GM23248 (cell line): ENCODE data around the gene TEDDM1. TPM values are rescaled to one million over a fixed set of nuclear protein-coding genes. Genes with fewer than 3 reads are reported as not detected.

Experiments
- DNase-seq: peaks from one replicate; pipeline ENCODE4 v3.0.0-alpha.2; 2015
- H2AFZ ChIP-seq: fragments of 200-600 bp; sonication (generic); 2 replicates; pipeline ENCODE4 v1.6.1; 2016; ENCODE audit warnings: antibody characterized with exemption
- H3F3A ChIP-seq: fragments of 200-600 bp; sonication (generic); 2 replicates; pipeline ENCODE4 v1.6.1; 2016; ENCODE audit warnings: mild to moderate bottlenecking, antibody characterized with exemption, mixed run types; ENCODE audit not compliant: insufficient read depth
- H3K27ac ChIP-seq: fragments of 200-600 bp; sonication (generic); 2 replicates; pipeline ENCODE4 v1.5.1; 2016; ENCODE audit warnings: mild to moderate bottlenecking
- H3K27me3 ChIP-seq: fragments of 200-600 bp; sonication (generic); replicated peaks from 2 replicates; pipeline ENCODE4 v1.6.1; 2016; ENCODE audit warnings: mild to moderate bottlenecking; ENCODE audit not compliant: insufficient read depth
- H3K36me3 ChIP-seq: fragments of 200-600 bp; sonication (generic); 2 replicates; pipeline ENCODE4 v1.6.1; 2016; ENCODE audit warnings: low read depth, mild to moderate bottlenecking
- H3K4me1 ChIP-seq: fragments of 200-600 bp; sonication (generic); 2 replicates; pipeline ENCODE4 v1.6.1; 2016; ENCODE audit warnings: mild to moderate bottlenecking; ENCODE audit not compliant: insufficient read depth
- H3K4me2 ChIP-seq: fragments of 200-600 bp; sonication (generic); one replicate; pipeline ENCODE4 v1.6.1; 2016; ENCODE audit warnings: mild to moderate bottlenecking; ENCODE audit not compliant: unreplicated experiment
- H3K4me3 ChIP-seq: fragments of 200-600 bp; sonication (generic); 2 replicates; pipeline ENCODE4 v1.5.1; 2016; ENCODE audit warnings: mild to moderate bottlenecking
- H3K79me2 ChIP-seq: fragments of 200-600 bp; sonication (generic); 2 replicates; pipeline ENCODE4 v1.6.1; 2016; ENCODE audit warnings: mild to moderate bottlenecking; ENCODE audit not compliant: insufficient read depth
- H3K9ac ChIP-seq: fragments of 200-600 bp; sonication (generic); 2 replicates; pipeline ENCODE4 v1.6.1; 2016; ENCODE audit warnings: mild to moderate bottlenecking
- H3K9me2 ChIP-seq: fragments of 200-600 bp; sonication (generic); 2 replicates; pipeline ENCODE4 v1.6.1; 2016; ENCODE audit warnings: mixed run types, mild to moderate bottlenecking, moderate library complexity; ENCODE audit not compliant: insufficient read depth
- H3K9me3 ChIP-seq: fragments of 200-600 bp; sonication (generic); one replicate; pipeline ENCODE4 v1.6.1; 2017; ENCODE audit warnings: low read depth
- H4K20me1 ChIP-seq: fragments of 200-600 bp; sonication (generic); 2 replicates; pipeline ENCODE4 v1.6.0; 2016; ENCODE audit not compliant: insufficient read depth
- EZH2 ChIP-seq: fragments of 200-600 bp; sonication (generic); IDR thresholded peaks from 2 replicates; pipeline ENCODE4 v1.6.1; 2018; ENCODE audit warnings: antibody characterized with exemption, mild to moderate bottlenecking; ENCODE audit not compliant: insufficient read depth, poor library complexity, severe bottlenecking
- EZH2phosphoT487 ChIP-seq: fragments of 200-600 bp; sonication (generic); IDR thresholded peaks from 2 replicates; pipeline ENCODE4 v1.6.1; 2018; ENCODE audit warnings: antibody characterized with exemption, moderate library complexity, mild to moderate bottlenecking, low read depth; ENCODE audit not compliant: insufficient read depth
- WGBS, 2 experiments: methylation state at CpG; one replicate each; pipeline ENCODE4 v1.1.6; 2015 to 2017; ENCODE audit warnings: low lambda C conversion rate in 2 of 2, low coverage in 1 of 2; ENCODE audit errors: missing lambda C conversion rate in 2 of 2; 5-methylcytosine and 5-hydroxymethylcytosine counted together
- in situ Hi-C: fragments of 300-500 bp; cut with MboI; formaldehyde crosslinking; loops from 2 replicates; pipeline ENCODE4 v1.15.0; 2020
- polyA plus RNA-seq: library from polyadenylated mRNA; unstranded; fragments of >200 nt; fragmentation: Nextera tagmentation; extraction: Ambion mirVana; gene quantifications from 2 replicates; pipeline ENCODE4 v1.2.1, GENCODE V29; 2016
- total RNA-seq: library from RNA; depleted of rRNA; stranded (reverse); fragments of >200 nt; shearing (Covaris generic); gene quantifications from 2 replicates; pipeline ENCODE4 v1.2.3, GENCODE V29; 2014

Gene TEDDM1
- total and polyA plus RNA-seq, 2 experiments from 2014 or later: not detected

- H3K27ac ChIP-seq: no peak overlapping the region
- H2AFZ ChIP-seq: no peak overlapping the region
- H3K36me3 ChIP-seq: no peaks in the 10 kb centered on the region
- no peak for DNase-seq
- no peaks in the 10 kb centered on the region for H3K27me3 ChIP-seq
- H3K4me1 ChIP-seq: no peaks in the 10 kb centered on the region
- WGBS, 2 experiments: 52 to 67% methylated on average over 1 of the region's 1 CpG
- no peaks in the 10 kb centered on the region for H3K9me3 ChIP-seq
- no peak overlapping the region for H3K9ac ChIP-seq
- TF ChIP-seq EZH2phosphoT487 (no peak), EZH2 (no peak)
- H4K20me1 ChIP-seq: no peaks in the 10 kb centered on the region
- H3F3A ChIP-seq: no peaks in the 10 kb centered on the region
- H3K9me2 ChIP-seq: no peaks in the 10 kb centered on the region
- no peak overlapping the region for H3K4me2 ChIP-seq
- no peaks in the 10 kb centered on the region for H3K79me2 ChIP-seq
- no peak overlapping the region for H3K4me3 ChIP-seq
- in situ Hi-C loops: no loop called here
Measured at GRCh38 chr1:182438326-182438725, 37.9 kb upstream of the TEDDM1 start.

- H3K79me2 ChIP-seq: no peaks in the 10 kb centered on the region
- no peaks in the 10 kb centered on the region for H3K4me1 ChIP-seq
- H3K27ac ChIP-seq: no peak overlapping the region
- no peaks in the 10 kb centered on the region for H3K9me3 ChIP-seq
- H2AFZ ChIP-seq: no peak overlapping the region
- H4K20me1 ChIP-seq: no peaks in the 10 kb centered on the region
- H3K36me3 ChIP-seq: no peaks in the 10 kb centered on the region
- 0 out of 2 replicates have a peak, but pooled peaks cover 5% of the 10 kb centered on the region for H3K27me3 ChIP-seq
- H3K4me3 ChIP-seq: no peak overlapping the region
- H3K9me2 ChIP-seq: no peaks in the 10 kb centered on the region
- H3F3A ChIP-seq: no peaks in the 10 kb centered on the region
- TF ChIP-seq EZH2phosphoT487: no peak
- TF ChIP-seq EZH2: no peak
- no peak overlapping the region for H3K9ac ChIP-seq
- in situ Hi-C loops: no loop called here
- H3K4me2 ChIP-seq: no peak overlapping the region
- DNase-seq: no peak
- 62 to 100% methylated on average over 1 of the region's 1 CpG for WGBS, 2 experiments
Measured at GRCh38 chr1:182433580-182433979, 33.1 kb upstream of the TEDDM1 start.

- Histone ChIP-seq H2AFZ (no peak overlapping the region), H3K9ac (no peak overlapping the region), H3K9me2 (no peaks in the 10 kb centered on the region), H3K4me2 (no peak overlapping the region), H4K20me1 (no peaks in the 10 kb centered on the region), H3K4me3 (no peak overlapping the region), H3F3A (no peaks in the 10 kb centered on the region), H3K27ac (no peak overlapping the region), H3K4me1 (no peaks in the 10 kb centered on the region), H3K79me2 (no peaks in the 10 kb centered on the region), H3K27me3 (0 out of 2 replicates have a peak, but pooled peaks cover 5% of the 10 kb centered on the region), H3K9me3 (no peaks in the 10 kb centered on the region), H3K36me3 (no peaks in the 10 kb centered on the region)
- in situ Hi-C loops: no loop called here
- TF ChIP-seq EZH2phosphoT487: no peak
- TF ChIP-seq EZH2: no peak
- WGBS, 2 experiments: 58 to 65% methylated on average over 7 of the region's 7 CpGs
- no peak for DNase-seq
Measured at GRCh38 chr1:182431278-182431677, 30.8 kb upstream of the TEDDM1 start.

- WGBS, 2 experiments: 44 to 48% methylated on average over 11 of the region's 11 CpGs
- no peaks in the 10 kb centered on the region for H3K79me2 ChIP-seq
- no peaks in the 10 kb centered on the region for H3F3A ChIP-seq
- in situ Hi-C loops: no loop called here
- H3K9ac ChIP-seq: no peak overlapping the region
- H3K27me3 ChIP-seq: 0 out of 2 replicates have a peak, but pooled peaks cover 5% of the 10 kb centered on the region
- H3K36me3 ChIP-seq: no peaks in the 10 kb centered on the region
- H2AFZ ChIP-seq: no peak overlapping the region
- H3K9me2 ChIP-seq: no peaks in the 10 kb centered on the region
- DNase-seq: no peak
- H3K4me2 ChIP-seq: no peak overlapping the region
- H3K27ac ChIP-seq: no peak overlapping the region
- no peaks in the 10 kb centered on the region for H4K20me1 ChIP-seq
- H3K4me3 ChIP-seq: no peak overlapping the region
- no peaks in the 10 kb centered on the region for H3K9me3 ChIP-seq
- no peaks in the 10 kb centered on the region for H3K4me1 ChIP-seq
- TF ChIP-seq EZH2: no peak
- no peak for TF ChIP-seq EZH2phosphoT487
Measured at GRCh38 chr1:182430263-182431068, 30.0 kb upstream of the TEDDM1 start.
